ENCODE data around the gene UPF1. TPM values are rescaled to one million over a fixed set of nuclear protein-coding genes. Genes with fewer than 3 reads are reported as not detected.
A peak's percentile ranks its signal among the peaks of the same experiment; 100 is the strongest.
"Not testable (repeated sequence)": the region's sequence is repeated elsewhere in the genome, so short reads cannot be mapped to it uniquely, and the experiment has no call there.

The UPF1 gene
- total RNA-seq, 1 experiment from 2014 or later = 78.8 TPM

DNA sequence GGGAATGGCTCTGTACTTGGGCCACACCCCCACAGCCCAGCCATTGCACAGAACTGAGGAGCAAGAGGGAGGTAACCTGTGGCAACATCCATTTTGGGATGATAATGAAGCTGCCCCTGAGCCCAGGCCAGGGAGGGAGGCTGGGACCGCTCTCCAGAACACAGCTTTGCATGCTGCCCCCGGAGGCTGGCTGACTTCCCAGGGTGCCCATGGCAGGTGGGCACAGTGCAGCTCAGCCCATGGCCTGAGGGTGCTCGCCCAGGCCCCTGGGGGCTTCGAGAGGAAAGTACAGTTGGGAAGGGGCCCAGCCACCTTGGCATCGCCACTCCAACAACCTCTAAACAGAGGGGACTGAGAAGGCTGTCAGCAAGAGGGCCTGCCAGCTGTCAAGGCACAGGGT, 81.7 kb downstream of the UPF1 start:
- Histone ChIP-seq H3K4me3 (no peak overlapping the region), H3F3A (ENCODE audit: insufficient read depth, low read depth) (peaks cover 3% of the 10 kb centered on the region; the same call in 1 of the 2 replicates), H3K27ac (no peak overlapping the region), H3K4me2 (no peak overlapping the region), H3K79me2 (ENCODE audit: low read depth) (peaks cover 61% of the 10 kb centered on the region), H3K36me3 (ENCODE audit: low read depth) (peaks cover 5% of the 10 kb centered on the region; the same call in 1 of the 2 replicates), H3K9me2 (ENCODE audit: insufficient read depth) (no peaks in the 10 kb centered on the region), H3K27me3 (ENCODE audit: insufficient read depth, low read depth) (no peaks in the 10 kb centered on the region), H3K9me3 (ENCODE audit: insufficient read depth, low read depth) (no peaks in the 10 kb centered on the region), H4K20me1 (ENCODE audit: insufficient read depth) (peaks cover 71% of the 10 kb centered on the region), H3K4me1 (replicated peaks; ENCODE audit: insufficient read depth) (peaks cover 10% of the 10 kb centered on the region), H2AFZ (no peak overlapping the region)
- TF ChIP-seq, protein P1, sequence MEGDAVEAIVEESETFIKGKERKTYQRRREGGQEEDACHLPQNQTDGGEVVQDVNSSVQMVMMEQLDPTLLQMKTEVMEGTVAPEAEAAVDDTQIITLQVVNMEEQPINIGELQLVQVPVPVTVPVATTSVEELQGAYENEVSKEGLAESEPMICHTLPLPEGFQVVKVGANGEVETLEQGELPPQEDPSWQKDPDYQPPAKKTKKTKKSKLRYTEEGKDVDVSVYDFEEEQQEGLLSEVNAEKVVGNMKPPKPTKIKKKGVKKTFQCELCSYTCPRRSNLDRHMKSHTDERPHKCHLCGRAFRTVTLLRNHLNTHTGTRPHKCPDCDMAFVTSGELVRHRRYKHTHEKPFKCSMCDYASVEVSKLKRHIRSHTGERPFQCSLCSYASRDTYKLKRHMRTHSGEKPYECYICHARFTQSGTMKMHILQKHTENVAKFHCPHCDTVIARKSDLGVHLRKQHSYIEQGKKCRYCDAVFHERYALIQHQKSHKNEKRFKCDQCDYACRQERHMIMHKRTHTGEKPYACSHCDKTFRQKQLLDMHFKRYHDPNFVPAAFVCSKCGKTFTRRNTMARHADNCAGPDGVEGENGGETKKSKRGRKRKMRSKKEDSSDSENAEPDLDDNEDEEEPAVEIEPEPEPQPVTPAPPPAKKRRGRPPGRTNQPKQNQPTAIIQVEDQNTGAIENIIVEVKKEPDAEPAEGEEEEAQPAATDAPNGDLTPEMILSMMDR (conservative IDR thresholded peaks at IDR 0.05) = no peak
- no peak for TF ChIP-seq EZH2 (IDR thresholded peaks at IDR 0.05; ENCODE audit: low read depth)
- BruUV-seq (replicated peaks) = no TSS peak
- ChIA-PET CTCF (interaction anchor here (0.6 kb wide), 1 partner anchor 75 kb away, joined by 6 read pairs; no protein-coding TSS in a partner anchor), POLR2A (ENCODE audit: unreplicated experiment) (no interaction called here)
- DNase-seq = no peak
- intact Hi-C loops (cut with micrococcal nuclease; ENCODE audit: unreplicated experiment) = loop anchor here (10.0 kb wide), 2 partner anchors 339 to 439 kb away; partner anchors contain the start of gene UBA52

DNA sequence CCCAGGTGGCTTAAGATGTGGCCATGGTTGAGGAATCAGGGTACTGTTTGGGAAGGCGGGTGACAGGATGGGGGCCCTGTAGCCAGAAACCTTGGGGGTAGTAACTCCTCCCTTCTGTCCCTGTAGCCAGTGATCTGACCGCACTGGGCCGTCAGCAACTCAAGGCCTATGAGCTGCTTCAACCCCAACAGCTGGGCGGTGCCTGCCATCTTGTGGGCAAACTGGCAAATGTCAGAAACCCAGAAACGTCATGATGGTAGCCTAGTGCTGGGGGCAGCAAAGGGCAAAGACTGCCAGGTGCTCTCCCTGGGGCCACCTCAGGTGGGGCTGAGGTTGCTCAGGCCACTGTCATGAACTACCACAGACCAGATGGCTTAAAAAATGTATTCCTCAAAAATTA, 83.9 kb downstream of the UPF1 start:
- Histone ChIP-seq H4K20me1 (ENCODE audit: insufficient read depth) (peaks cover 57% of the 10 kb centered on the region), H3K27me3 (ENCODE audit: insufficient read depth, low read depth) (no peaks in the 10 kb centered on the region), H3K27ac (no peak overlapping the region), H3K36me3 (ENCODE audit: low read depth) (peaks cover 5% of the 10 kb centered on the region; the same call in 1 of the 2 replicates), H3F3A (ENCODE audit: insufficient read depth, low read depth) (peaks cover 9% of the 10 kb centered on the region; the same call in 1 of the 2 replicates), H3K4me3 (no peak overlapping the region), H3K4me1 (replicated peaks; ENCODE audit: insufficient read depth) (peaks cover 14% of the 10 kb centered on the region), H3K4me2 (no peak overlapping the region), H3K9me2 (ENCODE audit: insufficient read depth) (no peaks in the 10 kb centered on the region), H3K79me2 (ENCODE audit: low read depth) (peaks cover 78% of the 10 kb centered on the region), H3K9me3 (ENCODE audit: insufficient read depth, low read depth) (no peaks in the 10 kb centered on the region), H2AFZ (no peak overlapping the region)
- CTCF ChIA-PET = no interaction called here
- intact Hi-C loops (cut with micrococcal nuclease; ENCODE audit: unreplicated experiment) = loop anchor here (2.0 to 10.0 kb wide), 3 partner anchors 341 to 465 kb away; partner anchors contain the start of gene UBA52
- BruUV-seq (replicated peaks) = no TSS peak
- TF ChIP-seq EZH2 (IDR thresholded peaks at IDR 0.05; ENCODE audit: low read depth) = no peak
- TF ChIP-seq, protein P1 (conservative IDR thresholded peaks at IDR 0.05) = peak; percentile 65
- POLR2A ChIA-PET (ENCODE audit: unreplicated experiment) = interaction anchor here (0.6 kb wide), 1 partner anchor 25 kb away, joined by 4 read pairs; no protein-coding TSS in a partner anchor
- peak in 1 of 2 experiments; percentile 49 for DNase-seq

DNA sequence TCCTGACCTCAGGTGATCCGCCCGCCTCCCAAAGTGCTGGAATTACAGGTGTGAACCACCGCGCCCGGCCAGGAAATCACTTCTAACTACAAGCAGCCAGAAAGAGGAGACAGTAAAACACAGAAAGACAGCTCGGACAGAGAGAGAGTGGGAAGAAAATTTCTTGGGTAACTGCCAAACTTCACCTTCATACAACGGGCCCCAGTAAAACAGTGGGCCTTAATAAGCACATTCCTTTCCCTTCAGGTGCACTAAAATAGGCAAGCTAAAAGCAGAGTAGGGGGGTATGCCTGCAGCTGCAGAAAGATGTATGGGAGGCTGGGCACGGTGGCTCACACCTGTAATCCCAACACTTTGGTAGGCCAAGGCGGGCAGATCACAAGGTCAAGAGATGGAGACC, 85.8 kb downstream of the UPF1 start:
- H2AFZ ChIP-seq; H3K36me3 ChIP-seq (ENCODE audit: low read depth); H3K27ac ChIP-seq; H3K9me2 ChIP-seq (ENCODE audit: insufficient read depth); BruUV-seq (replicated peaks); DNase-seq; H3K27me3 ChIP-seq (ENCODE audit: insufficient read depth, low read depth); H3K9me3 ChIP-seq (ENCODE audit: insufficient read depth, low read depth); H3F3A ChIP-seq (ENCODE audit: insufficient read depth, low read depth): not testable (repeated sequence)
- peak overlapping the region; percentile 72; the same call in 1 of the 2 replicates for H3K4me3 ChIP-seq
- ChIA-PET POLR2A (ENCODE audit: unreplicated experiment) (interaction anchor here (0.7 kb wide), 1 partner anchor 476 kb away, joined by 3 read pairs; no protein-coding TSS in a partner anchor), CTCF (interaction anchor here (0.6 kb wide), 1 partner anchor 219 kb away, joined by 4 read pairs; no protein-coding TSS in a partner anchor)
- peaks cover 17% of the 10 kb centered on the region for H3K4me1 ChIP-seq (replicated peaks; ENCODE audit: insufficient read depth)
- peaks cover 52% of the 10 kb centered on the region for H4K20me1 ChIP-seq (ENCODE audit: insufficient read depth)
- H3K4me2 ChIP-seq = peak overlapping the region; percentile 79
- peaks cover 85% of the 10 kb centered on the region for H3K79me2 ChIP-seq (ENCODE audit: low read depth)
- intact Hi-C loops (cut with micrococcal nuclease; ENCODE audit: unreplicated experiment) = loop anchor here (10.0 kb wide), 2 partner anchors 343 to 443 kb away; partner anchors contain the start of gene UBA52

Other genes with a start within 250 kb of the UPF1 start
- 44.8 and 64.3 TPM in 2 replicates for gene REX1BD, start 243.2 kb upstream of the UPF1 start, total RNA-seq (2021)
- 0.46 and 2.8 TPM in 2 replicates for gene CRLF1, start 225.2 kb upstream of the UPF1 start, total RNA-seq (2021)
- gene TMEM59L, start 219.1 kb upstream of the UPF1 start, total RNA-seq (2021) = 0.65 and 2.5 TPM in 2 replicates
- gene KLHL26, start 194.9 kb upstream of the UPF1 start, total RNA-seq (2021) = 11.8 and 12.5 TPM in 2 replicates
- 13.3 and 16.6 TPM in 2 replicates for gene CRTC1, start 148.3 kb upstream of the UPF1 start, total RNA-seq (2021)
- gene COMP, start 40.7 kb upstream of the UPF1 start, total RNA-seq (2021) = not detected in 2 replicates
- gene CERS1, start 64.2 kb downstream of the UPF1 start, total RNA-seq (2021) = 2.7 and 4.9 TPM in 2 replicates
- gene COPE, start 87.4 kb downstream of the UPF1 start, total RNA-seq (2021) = 190 and 221 TPM in 2 replicates
- gene DDX49, start 87.8 kb downstream of the UPF1 start, total RNA-seq (2021) = 41.2 and 46.3 TPM in 2 replicates
- 55.7 and 62.5 TPM in 2 replicates for gene HOMER3, start 109.3 kb downstream of the UPF1 start, total RNA-seq (2021)
- gene SUGP2, start 201.6 kb downstream of the UPF1 start, total RNA-seq (2021) = 60.0 and 73.1 TPM in 2 replicates
- 23.5 and 28.8 TPM in 2 replicates for gene ARMC6, start 201.6 kb downstream of the UPF1 start, total RNA-seq (2021)
- 5.8 and 6.9 TPM in 2 replicates for gene SLC25A42, start 232.0 kb downstream of the UPF1 start, total RNA-seq (2021)